HepG2 (cell line): ENCODE data around the gene CERS1. TPM values are rescaled to one million over a fixed set of nuclear protein-coding genes. Genes with fewer than 3 reads are reported as not detected.

ENCODE experiments used
- CTCF ChIP-seq: sonication (generic); formaldehyde crosslinking; IDR thresholded peaks from 2 replicates; pipeline ENCODE4 v1.5.0; 2020; ENCODE audit warnings: mild to moderate bottlenecking, missing genetic modification reagents, moderate library complexity
- FOXA3 ChIP-seq: IDR thresholded peaks from 2 replicates; pipeline ENCODE4 v1.6.1; 2016; ENCODE audit warnings: missing genetic modification reagents, missing compliant biosample characterization
- FOXC1 ChIP-seq: sonication (generic); formaldehyde crosslinking; IDR thresholded peaks from 2 replicates; pipeline ENCODE4 v1.8.0; 2022; ENCODE audit warnings: mild to moderate bottlenecking, missing genetic modification reagents, borderline replicate concordance
- FUBP1 ChIP-seq: sonication (generic); formaldehyde crosslinking; IDR thresholded peaks from 2 replicates; pipeline ENCODE4 v1.5.1; 2020; ENCODE audit warnings: missing genetic modification reagents, mild to moderate bottlenecking, borderline replicate concordance
- KDM2A ChIP-seq: sonication (generic); formaldehyde crosslinking; IDR thresholded peaks from 2 replicates; pipeline ENCODE4 v1.4.0; 2020; ENCODE audit warnings: low read depth, missing genetic modification reagents, borderline replicate concordance
- KDM4B ChIP-seq: sonication (generic); formaldehyde crosslinking; IDR thresholded peaks from 2 replicates; pipeline ENCODE4 v1.4.0; 2020; ENCODE audit warnings: missing genetic modification reagents
- LBX2 ChIP-seq: sonication (generic); formaldehyde crosslinking; IDR thresholded peaks from 2 replicates; pipeline ENCODE4 v1.5.0; 2020; ENCODE audit warnings: missing genetic modification reagents, mild to moderate bottlenecking, borderline replicate concordance
- MAZ ChIP-seq, 2 experiments: sonication (generic) in 1 of 2; formaldehyde crosslinking in 1 of 2; IDR thresholded peaks; 2 replicates each; pipeline versions ENCODE4 v1.5.0 to v1.6.1; 2012 to 2020; ENCODE audit warnings: low read depth in 2 of 2, mild to moderate bottlenecking in 2 of 2, borderline replicate concordance in 1 of 2, improper control_type of control experiment in 1 of 2, low read length in 1 of 2, missing genetic modification reagents in 1 of 2, moderate library complexity in 1 of 2
- MIER3 ChIP-seq: IDR thresholded peaks from 2 replicates; pipeline ENCODE4 v1.6.1; 2016; ENCODE audit warnings: missing compliant biosample characterization, borderline replicate concordance
- MLLT10 ChIP-seq: sonication (generic); formaldehyde crosslinking; IDR thresholded peaks from 2 replicates; pipeline ENCODE4 v1.4.0; 2020; ENCODE audit warnings: missing genetic modification reagents
- NR2C2 ChIP-seq: sonication (generic); formaldehyde crosslinking; IDR thresholded peaks from 2 replicates; pipeline ENCODE4 v1.4.0; 2020; ENCODE audit warnings: missing genetic modification reagents, mild to moderate bottlenecking, moderate library complexity, borderline replicate concordance
- PHB2 ChIP-seq: fragments of 450-650 bp; IDR thresholded peaks from 2 replicates; pipeline ENCODE4 v1.6.1; 2018; ENCODE audit not compliant: partially characterized antibody
- RAD51 ChIP-seq: fragments of 450-650 bp; IDR thresholded peaks from 2 replicates; pipeline ENCODE4 v1.6.1; 2016; ENCODE audit warnings: borderline replicate concordance
- SAP130 ChIP-seq: IDR thresholded peaks from 2 replicates; pipeline ENCODE4 v1.6.1; 2016; ENCODE audit warnings: low read depth
- SKI ChIP-seq: fragments of 450-650 bp; IDR thresholded peaks from one replicate; pipeline ENCODE4 v1.6.1; 2018; ENCODE audit warnings: mild to moderate bottlenecking; ENCODE audit not compliant: partially characterized antibody
- STAG1 ChIP-seq: sonication (generic); formaldehyde crosslinking; IDR thresholded peaks from 2 replicates; pipeline ENCODE4 v1.4.0; 2020; ENCODE audit warnings: missing genetic modification reagents
- TEAD3 ChIP-seq: optimal IDR thresholded peaks from 2 replicates; pipeline ENCODE3; 2016; ENCODE audit warnings: borderline replicate concordance
- THAP7 ChIP-seq: sonication (generic); formaldehyde crosslinking; IDR thresholded peaks from 2 replicates; pipeline ENCODE4 v1.8.1; 2023; ENCODE audit warnings: mild to moderate bottlenecking, missing genetic modification reagents
- XRCC5 ChIP-seq: fragments of 200-400 bp; formaldehyde crosslinking; optimal IDR thresholded peaks from 2 replicates; pipeline ENCODE3; 2017; ENCODE audit warnings: mild to moderate bottlenecking, low read length
- ZNF24 ChIP-seq: fragments of 450-650 bp; IDR thresholded peaks from 2 replicates; pipeline ENCODE4 v1.6.1; 2017; ENCODE audit warnings: antibody characterized with exemption, mild to moderate bottlenecking
- ZNF430 ChIP-seq: sonication (generic); formaldehyde crosslinking; IDR thresholded peaks from 2 replicates; pipeline ENCODE4 v1.9.0; 2021; ENCODE audit warnings: mild to moderate bottlenecking, missing genetic modification reagents
- ZNF768 ChIP-seq: sonication (generic); formaldehyde crosslinking; IDR thresholded peaks from 2 replicates; pipeline ENCODE4 v1.4.0; 2020; ENCODE audit warnings: missing genetic modification reagents
- ZNF879 ChIP-seq: sonication (generic); formaldehyde crosslinking; IDR thresholded peaks from 2 replicates; pipeline ENCODE4 v1.8.1; 2023; ENCODE audit warnings: missing genetic modification reagents
- polyA plus RNA-seq, 8 experiments: library from polyadenylated mRNA; depleted of rRNA in 3 of 8; stranded (reverse) in 7 of 8; unstranded in 1 of 8; fragments of >200 nt; fragmentation: Illumina TruSeq in 4 of 8; extraction: Trizol in 4 of 8; gene quantifications; 2 replicates each; pipeline versions ENCODE4 v1.2.1 to v1.2.3, GENCODE V29; 2011 to 2016; ENCODE audit warnings: low read depth in 4 of 8, missing spikeins in 1 of 8, mixed read lengths in 1 of 8; ENCODE audit not compliant: insufficient read depth in 1 of 8
- total RNA-seq, 5 experiments: library from RNA; depleted of rRNA; stranded (reverse); fragments of >200 nt; fragmentation: Illumina TruSeq; extraction: Trizol; gene quantifications; 2 replicates each; pipeline ENCODE4 v1.2.3, GENCODE V29; 2016; ENCODE audit warnings: low read depth in 1 of 5
- TF ChIP-seq, protein P1 (sequence below): sonication (generic); formaldehyde crosslinking; IDR thresholded peaks from 2 replicates; pipeline ENCODE4 v1.4.0; 2020; ENCODE audit warnings: missing genetic modification reagents

CERS1 gene
- total and polyA plus RNA-seq, 2 of the 13 experiments (the other 11 are each of a cell fraction or from before 2014, with no cell fraction given): 4.6 to 9.8 TPM

GRCh38 chr19:18865973-18866799 lies 29.8 kb downstream of the CERS1 start (continued):
- TF ChIP-seq FUBP1 (CRISPR knock-in tag): no peak
- TF ChIP-seq NR2C2 (CRISPR knock-in tag): no peak
- peak; percentile 53; the same call in 1 of the 2 replicates for TF ChIP-seq ZNF768 (CRISPR knock-in tag)
- peak; percentile 67 for TF ChIP-seq STAG1 (CRISPR knock-in tag)
- no peak for TF ChIP-seq ZNF430 (CRISPR knock-in tag)
- no peak for TF ChIP-seq ZNF24
- no peak for TF ChIP-seq KDM4B (CRISPR knock-in tag)
- no peak for TF ChIP-seq LBX2 (CRISPR knock-in tag)
- TF ChIP-seq CTCF (CRISPR knock-in tag): peak; percentile 85
- peak; percentile 49; the same call in 1 of the 2 replicates for TF ChIP-seq MAZ (IDR thresholded peaks at IDR 0.05; ENCODE audit: borderline replicate concordance, low read depth, low read length)
- 0 out of 2 replicates have a peak, but pooled peaks have one; percentile 8 for TF ChIP-seq MAZ (CRISPR knock-in tag; IDR thresholded peaks at IDR 0.05; ENCODE audit: low read depth)
- TF ChIP-seq XRCC5: peak; percentile 97
- no peak for TF ChIP-seq ZNF879
- no peak for TF ChIP-seq THAP7
- TF ChIP-seq FOXC1 (CRISPR knock-in tag): no peak
- no peak for TF ChIP-seq FOXA3 (CRISPR knock-in tag)
- TF ChIP-seq MLLT10 (CRISPR knock-in tag): no peak
- TF ChIP-seq SKI: no peak
- TF ChIP-seq RAD51: no peak
- TF ChIP-seq, protein P1, sequence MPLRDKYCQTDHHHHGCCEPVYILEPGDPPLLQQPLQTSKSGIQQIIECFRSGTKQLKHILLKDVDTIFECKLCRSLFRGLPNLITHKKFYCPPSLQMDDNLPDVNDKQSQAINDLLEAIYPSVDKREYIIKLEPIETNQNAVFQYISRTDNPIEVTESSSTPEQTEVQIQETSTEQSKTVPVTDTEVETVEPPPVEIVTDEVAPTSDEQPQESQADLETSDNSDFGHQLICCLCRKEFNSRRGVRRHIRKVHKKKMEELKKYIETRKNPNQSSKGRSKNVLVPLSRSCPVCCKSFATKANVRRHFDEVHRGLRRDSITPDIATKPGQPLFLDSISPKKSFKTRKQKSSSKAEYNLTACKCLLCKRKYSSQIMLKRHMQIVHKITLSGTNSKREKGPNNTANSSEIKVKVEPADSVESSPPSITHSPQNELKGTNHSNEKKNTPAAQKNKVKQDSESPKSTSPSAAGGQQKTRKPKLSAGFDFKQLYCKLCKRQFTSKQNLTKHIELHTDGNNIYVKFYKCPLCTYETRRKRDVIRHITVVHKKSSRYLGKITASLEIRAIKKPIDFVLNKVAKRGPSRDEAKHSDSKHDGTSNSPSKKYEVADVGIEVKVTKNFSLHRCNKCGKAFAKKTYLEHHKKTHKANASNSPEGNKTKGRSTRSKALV (CRISPR knock-in tag): no peak
- TF ChIP-seq PHB2: no peak
- TF ChIP-seq TEAD3: peak; percentile 20
- peak; percentile 76 for TF ChIP-seq KDM2A (CRISPR knock-in tag)
- TF ChIP-seq SAP130 (CRISPR knock-in tag): peak; percentile 16; the same call in 1 of the 2 replicates
- no peak for TF ChIP-seq MIER3 (CRISPR knock-in tag)
